Spinal cord (tissue), 10 donors: ENCODE results near the gene TMEM258. TPM values are rescaled to one million over a fixed set of nuclear protein-coding genes. Genes with fewer than 3 reads are reported as not detected.

Experiments
- DNase-seq, 6 donors: peaks; one replicate each; pipeline versions ENCODE4 v3.0.0 to v3.0.0-alpha.2; 2013 to 2015; ENCODE audit warnings: low spot score in 6 of 6, low read depth in 4 of 6
- H3K27ac ChIP-seq: one replicate; pipeline ENCODE4 v1.5.1; 2013; ENCODE audit warnings: low read depth, low read length, control low read depth
- H3K27me3 ChIP-seq: one replicate; pipeline ENCODE4 v1.6.1; 2013; ENCODE audit warnings: low read length; ENCODE audit not compliant: control insufficient read depth, insufficient read depth
- H3K36me3 ChIP-seq: one replicate; pipeline ENCODE4 v1.6.1; 2013; ENCODE audit warnings: low read length; ENCODE audit not compliant: control insufficient read depth, insufficient read depth
- H3K4me1 ChIP-seq: one replicate; pipeline ENCODE4 v1.6.1; 2013; ENCODE audit warnings: low read length; ENCODE audit not compliant: control insufficient read depth, insufficient read depth
- H3K4me3 ChIP-seq: one replicate; pipeline ENCODE4 v1.5.1; 2013; ENCODE audit warnings: low read depth, low read length, control low read depth
- H3K9me3 ChIP-seq: one replicate; pipeline ENCODE4 v1.6.1; 2013; ENCODE audit warnings: low read length; ENCODE audit not compliant: control insufficient read depth, insufficient read depth
- WGBS: methylation state at CpG from one replicate; pipeline ENCODE4 v1.1.5; 2013; ENCODE audit warnings: missing lambda C conversion rate; ENCODE audit not compliant: insufficient coverage; 5-methylcytosine and 5-hydroxymethylcytosine counted together
- polyA plus RNA-seq, 2 donors: library from polyadenylated mRNA; unstranded; fragments of 120-200 nt; gene quantifications; one replicate each; pipeline ENCODE4 v1.2.1, GENCODE V29; 2013; ENCODE audit not compliant: insufficient read length in 2 of 2
- total RNA-seq, 2 donors: library from RNA; depleted of rRNA in 1 of 2; stranded (reverse); fragments of 120-200 nt in 1 of 2; fragments of >200 nt in 1 of 2; gene quantifications; one replicate each; pipeline versions ENCODE4 v1.2.3 to v1.2.4, GENCODE V29; 2013 to 2014
- donor health status: healthy.

The TMEM258 gene
- total and polyA plus RNA-seq, 4 donors: 102 to 181 (median 157) TPM

DNA sequence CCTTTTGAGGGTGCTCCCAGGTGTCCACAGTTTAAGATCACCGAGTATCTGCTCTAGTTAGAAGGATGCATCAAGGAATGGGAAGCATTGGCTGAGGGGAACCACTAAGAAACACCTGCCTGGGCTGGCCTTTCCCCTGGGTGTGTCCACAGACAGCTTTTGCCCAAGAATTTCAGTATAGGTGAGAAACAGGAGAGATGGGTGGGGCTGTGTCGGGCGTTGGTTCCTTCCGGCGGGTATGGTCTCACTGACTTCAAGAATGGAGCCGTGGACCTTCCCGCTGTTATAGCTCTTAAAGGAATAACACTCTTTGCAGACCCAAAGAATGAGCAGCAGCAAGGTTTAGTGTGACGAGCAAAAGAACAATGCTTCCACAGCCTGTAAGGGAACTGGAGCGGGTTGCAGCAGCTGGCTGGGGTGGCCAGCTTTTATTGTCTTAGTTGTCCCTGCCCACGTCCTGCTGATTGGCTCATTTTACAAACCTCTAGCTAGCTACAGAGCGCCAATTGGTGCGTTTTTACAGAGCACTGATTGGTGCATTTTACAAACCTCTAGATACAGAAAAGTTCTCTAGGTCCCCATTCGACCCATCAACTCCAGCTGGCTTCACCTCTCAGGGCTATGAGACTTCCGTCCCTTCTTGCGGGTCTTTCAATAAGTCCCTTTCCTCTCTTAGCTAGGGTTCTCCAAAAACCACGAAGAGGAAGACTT is 22.0 kb upstream of the TMEM258 start:
- Histone ChIP-seq H3K9me3 (no peaks in the 10 kb centered on the region), H3K27ac (peak overlapping the region; percentile 96), H3K27me3 (no peaks in the 10 kb centered on the region), H3K4me1 (peaks cover 35% of the 10 kb centered on the region), H3K4me3 (peak overlapping the region; percentile 90), H3K36me3 (peaks cover 46% of the 10 kb centered on the region)
- DNase-seq: peak in 2 of 6 donors; percentile 28 to 87
- WGBS: 52% methylated on average over 8 of the region's 16 CpGs

GRCh38 chr11:61812736-61813411 is 20.5 kb upstream of the TMEM258 start:
- no peaks in the 10 kb centered on the region for H3K27me3 ChIP-seq
- peaks cover 57% of the 10 kb centered on the region for H3K36me3 ChIP-seq
- H3K9me3 ChIP-seq: no peaks in the 10 kb centered on the region
- H3K4me3 ChIP-seq: no peak overlapping the region
- H3K27ac ChIP-seq: no peak overlapping the region
- DNase-seq: no peak
- WGBS: 98% methylated on average over 4 of the region's 4 CpGs
- H3K4me1 ChIP-seq: peaks cover 35% of the 10 kb centered on the region

DNA sequence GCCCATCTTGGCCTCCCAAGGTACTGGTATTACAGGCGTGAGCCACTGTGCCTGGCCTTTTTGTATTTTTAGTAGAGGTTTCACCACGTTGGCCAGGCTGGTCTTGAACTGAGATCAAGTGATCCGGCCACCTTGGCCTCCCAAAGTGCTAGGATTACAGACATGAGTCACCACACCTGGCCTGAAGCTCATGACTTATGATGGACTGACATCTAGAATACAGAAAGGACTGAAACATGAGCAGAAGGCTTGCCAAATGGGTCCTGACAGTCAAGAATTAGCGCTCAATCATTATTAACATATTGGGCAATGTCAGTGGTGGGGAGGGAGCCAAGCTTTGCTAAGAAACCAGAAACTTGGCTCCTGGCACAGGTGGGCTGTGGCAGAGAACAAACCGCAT is 19.4 kb upstream of the TMEM258 start:
- Histone ChIP-seq H3K4me1 (peaks cover 28% of the 10 kb centered on the region), H3K9me3 (no peaks in the 10 kb centered on the region), H3K27ac (no peak overlapping the region), H3K36me3 (peaks cover 66% of the 10 kb centered on the region), H3K4me3 (no peak overlapping the region), H3K27me3 (no peaks in the 10 kb centered on the region)
- DNase-seq: no peak
- 80% methylated on average over 4 of the region's 5 CpGs for WGBS

DNA sequence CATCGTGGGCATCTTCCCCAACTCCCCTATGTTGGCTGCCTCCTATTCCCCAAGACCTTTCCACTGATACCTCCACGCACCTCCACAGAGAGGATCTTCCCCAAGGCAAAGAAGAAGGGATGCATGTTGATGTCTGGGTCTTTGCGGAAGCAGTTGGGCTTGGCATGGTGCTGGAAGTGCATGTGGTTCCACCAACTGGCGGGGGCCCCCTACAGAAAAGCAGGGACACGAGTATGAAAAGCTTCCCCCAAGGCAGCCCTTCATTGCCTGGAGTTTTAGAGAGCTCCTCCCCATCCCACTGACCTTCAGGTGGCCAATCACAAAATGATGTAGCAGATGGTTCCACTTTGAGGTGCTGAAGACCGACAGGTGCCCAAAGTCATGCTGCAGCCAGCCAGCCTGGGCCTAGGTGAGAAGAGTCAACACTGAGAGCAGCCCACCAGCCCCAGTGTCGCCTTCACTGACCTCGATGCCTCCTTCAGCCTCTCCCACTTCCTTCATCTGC is 18.3 kb upstream of the TMEM258 start:
- no peak for DNase-seq
- Histone ChIP-seq H3K36me3 (peaks cover 77% of the 10 kb centered on the region), H3K27me3 (no peaks in the 10 kb centered on the region), H3K4me3 (no peak overlapping the region), H3K9me3 (no peaks in the 10 kb centered on the region), H3K27ac (no peak overlapping the region), H3K4me1 (peaks cover 20% of the 10 kb centered on the region)
- 86% methylated on average over 5 of the region's 8 CpGs for WGBS

DNA sequence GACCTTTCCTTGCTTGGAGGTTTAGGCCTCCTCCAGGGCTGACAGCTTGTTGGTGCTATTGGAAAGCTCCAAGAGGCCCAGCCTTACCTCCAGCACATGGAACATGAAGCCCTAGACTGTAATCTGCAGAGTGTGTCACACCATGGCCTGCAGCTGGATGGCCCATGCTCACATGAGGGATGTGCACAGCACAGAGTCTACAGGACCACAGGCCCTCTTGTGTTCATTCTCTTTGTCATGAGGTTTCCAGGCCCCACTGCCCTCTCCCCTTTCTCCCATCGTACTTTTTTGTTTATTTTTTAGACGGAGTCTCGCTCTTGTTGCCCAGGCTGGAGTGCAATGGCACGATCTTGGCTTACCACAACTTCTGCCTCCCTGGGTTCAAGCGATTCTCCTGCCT is 14.4 kb upstream of the TMEM258 start:
- WGBS: 85% methylated on average over 4 of the region's 5 CpGs
- Histone ChIP-seq H3K36me3 (peaks cover 91% of the 10 kb centered on the region), H3K27ac (no peak overlapping the region), H3K9me3 (no peaks in the 10 kb centered on the region), H3K4me3 (no peak overlapping the region), H3K4me1 (no peaks in the 10 kb centered on the region), H3K27me3 (no peaks in the 10 kb centered on the region)
- no peak for DNase-seq

DNA sequence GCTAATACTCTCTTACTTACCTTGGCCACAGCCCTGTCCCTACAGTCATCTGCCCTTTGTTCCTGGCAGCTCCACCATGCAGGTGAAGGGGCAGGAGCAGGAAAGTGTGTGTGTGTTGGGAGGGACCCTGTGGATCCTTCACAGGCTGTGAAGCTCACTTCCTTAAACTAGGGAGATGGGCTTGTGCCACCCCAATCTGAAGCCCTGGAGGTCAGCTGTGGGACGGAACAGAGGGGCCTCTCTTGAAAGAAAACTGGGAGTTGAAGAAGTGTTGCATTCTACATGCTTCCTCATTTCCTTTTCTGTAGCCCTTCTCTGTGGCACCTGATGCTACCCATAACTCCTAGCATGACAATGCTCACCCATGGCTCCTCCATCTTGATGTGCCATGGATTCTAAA is 12.7 kb upstream of the TMEM258 start:
- Histone ChIP-seq H3K9me3 (no peaks in the 10 kb centered on the region), H3K4me3 (no peak overlapping the region), H3K4me1 (no peaks in the 10 kb centered on the region), H3K27ac (no peak overlapping the region), H3K27me3 (no peaks in the 10 kb centered on the region), H3K36me3 (peaks cover 81% of the 10 kb centered on the region)
- DNase-seq: no peak
- WGBS: 71% methylated on average over 1 of the region's 1 CpG

DNA sequence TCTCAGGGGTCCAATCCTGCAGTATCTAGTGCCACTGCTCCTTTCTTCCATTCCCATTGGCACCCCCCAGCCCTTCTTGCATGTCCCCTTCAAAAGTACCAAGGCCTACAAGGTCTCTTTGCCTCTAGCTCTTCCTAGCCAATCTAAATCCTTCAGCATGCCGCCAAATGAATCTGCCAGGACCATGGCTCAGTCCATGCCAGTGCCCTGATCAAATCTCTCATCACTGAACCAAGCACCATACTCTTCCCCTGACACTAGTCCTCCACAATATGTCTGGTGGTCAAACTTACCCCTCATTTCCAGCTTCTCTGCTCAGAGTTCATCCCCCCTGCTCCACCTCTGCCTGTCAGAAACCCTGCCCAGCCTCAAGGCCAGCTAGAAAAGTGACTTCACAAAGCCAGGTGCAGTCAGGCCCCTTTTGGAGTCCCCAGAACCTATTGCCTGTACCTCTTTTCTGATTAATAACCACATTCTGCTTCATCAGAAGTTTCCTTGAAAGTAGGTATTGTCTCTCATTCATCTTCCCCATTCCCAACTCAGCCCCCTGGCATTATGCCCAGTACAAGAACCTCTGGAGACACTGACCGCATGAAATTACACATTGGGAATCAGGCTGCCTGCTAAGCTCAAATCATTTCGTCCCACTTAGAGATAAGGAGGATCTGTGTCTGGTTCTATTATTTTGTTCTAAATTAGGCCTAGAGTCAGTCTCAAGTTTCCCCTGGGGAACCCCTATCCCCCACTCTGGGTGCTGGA is 11.7 kb upstream of the TMEM258 start:
- Histone ChIP-seq H3K27me3 (no peaks in the 10 kb centered on the region), H3K36me3 (peaks cover 78% of the 10 kb centered on the region)

GRCh38 chr11:61802605-61803004 is 10.2 kb upstream of the TMEM258 start:
- H3K9me3 ChIP-seq: no peaks in the 10 kb centered on the region
- WGBS: 96% methylated on average over 4 of the region's 6 CpGs
- DNase-seq: no peak
- peaks cover 67% of the 10 kb centered on the region for H3K36me3 ChIP-seq
- no peak overlapping the region for H3K4me3 ChIP-seq
- H3K27me3 ChIP-seq: no peaks in the 10 kb centered on the region
- H3K27ac ChIP-seq: no peak overlapping the region
- no peaks in the 10 kb centered on the region for H3K4me1 ChIP-seq

More for the DNA sequence above, 11.7 kb upstream of the TMEM258 start:
- WGBS: 91% methylated on average over 1 of the region's 3 CpGs
- peak in 1 of 6 donors; percentile 40 for DNase-seq
- Histone ChIP-seq H3K27ac (no peak overlapping the region), H3K9me3 (no peaks in the 10 kb centered on the region), H3K4me3 (no peak overlapping the region), H3K4me1 (no peaks in the 10 kb centered on the region)

DNA sequence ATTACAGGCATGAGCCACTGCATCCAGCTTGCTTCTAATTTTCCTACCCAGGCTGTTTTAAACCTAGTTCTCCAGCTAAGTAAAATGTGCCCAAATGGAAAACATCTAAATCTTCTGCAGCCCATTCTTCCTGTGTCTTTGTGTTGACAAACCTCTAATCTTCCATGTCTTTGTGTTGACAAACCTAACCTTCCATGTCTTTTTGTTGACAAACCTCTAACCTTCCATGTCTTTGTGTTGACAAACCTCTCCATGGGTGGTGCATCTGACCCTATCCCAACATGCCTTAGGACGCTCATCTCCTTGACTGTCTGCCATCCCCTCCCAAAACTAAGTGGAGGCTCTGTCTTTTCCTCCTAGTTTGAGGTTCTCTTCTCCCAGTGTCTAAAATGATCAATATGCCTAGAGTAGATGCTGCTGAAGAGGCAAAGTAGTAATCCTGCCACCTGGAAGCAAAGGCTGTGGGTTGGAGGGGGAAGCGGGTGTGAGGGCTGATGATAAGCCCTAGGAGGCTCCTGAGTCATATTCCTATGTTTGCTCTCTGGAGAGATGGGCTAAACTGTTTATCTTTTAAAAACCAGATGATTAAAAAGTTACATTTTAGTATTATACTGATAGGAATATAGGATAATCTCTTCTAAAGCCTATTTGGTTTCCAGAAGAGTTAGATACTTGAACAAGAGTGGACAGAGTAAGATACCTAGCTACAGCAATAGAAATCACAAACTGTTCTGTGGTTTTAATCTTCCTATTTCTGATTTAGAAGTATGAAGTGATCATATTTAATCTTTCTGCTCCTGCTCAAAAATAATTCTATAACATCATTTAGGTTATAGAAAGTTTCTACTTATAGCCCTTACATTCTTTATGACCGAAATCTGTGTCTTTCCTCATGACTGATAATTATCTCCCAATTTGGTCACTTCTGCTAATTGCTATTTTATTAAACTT is 8.2 kb upstream of the TMEM258 start:
- no peaks in the 10 kb centered on the region for H3K4me1 ChIP-seq
- H3K9me3 ChIP-seq: no peaks in the 10 kb centered on the region
- no peak for DNase-seq
- no peak overlapping the region for H3K27ac ChIP-seq
- no CpG with 5 or more reads among the region's 3 CpGs for WGBS
- H3K36me3 ChIP-seq: peaks cover 56% of the 10 kb centered on the region
- no peak overlapping the region for H3K4me3 ChIP-seq
- no peaks in the 10 kb centered on the region for H3K27me3 ChIP-seq
